DND-41 (cell line): ENCODE results near the gene EYA2.

Experiments used
- ATAC-seq: fragments of 200-7000 bp; cut with Tn5 transposase; 3 replicates; pipeline ENCODE4 v1.9.1; 2021; ENCODE audit warnings: low read depth; ENCODE audit not compliant: insufficient read depth
- DNase-seq: peaks from one replicate; pipeline ENCODE4 v3.0.0-alpha.2; 2020
- H2AFZ ChIP-seq: 2 replicates; pipeline ENCODE4 v1.6.0; 2012; ENCODE audit warnings: low read depth, low read length
- H3K27ac ChIP-seq: 2 replicates; pipeline ENCODE4 v1.5.1; 2012; ENCODE audit warnings: low read length, inconsistent platforms
- H3K27me3 ChIP-seq: fragments of 200-600 bp; sonication (generic); 2 replicates; pipeline ENCODE4 v1.6.0; 2012; ENCODE audit warnings: low read length, mild to moderate bottlenecking, inconsistent platforms; ENCODE audit not compliant: insufficient read depth, poor library complexity
- H3K36me3 ChIP-seq: 2 replicates; pipeline ENCODE4 v1.5.1; 2012; ENCODE audit warnings: low read length, inconsistent platforms; ENCODE audit not compliant: insufficient read depth
- H3K4me1 ChIP-seq: 2 replicates; pipeline ENCODE4 v1.5.1; 2012; ENCODE audit warnings: mild to moderate bottlenecking, low read length; ENCODE audit not compliant: insufficient read depth
- H3K4me2 ChIP-seq: 2 replicates; pipeline ENCODE4 v1.6.0; 2012; ENCODE audit warnings: mild to moderate bottlenecking, moderate library complexity, low read length, inconsistent platforms; ENCODE audit not compliant: insufficient read depth
- H3K4me3 ChIP-seq, 2 experiments: fragments of 200-600 bp in 1 of 2; shearing (Covaris generic) in 1 of 2; 2 replicates each; pipeline ENCODE4 v1.5.1; 2012 to 2016; ENCODE audit warnings: inconsistent platforms in 2 of 2, low read length in 2 of 2, mild to moderate bottlenecking in 2 of 2, low read depth in 1 of 2, moderate library complexity in 1 of 2
- H3K79me2 ChIP-seq: 2 replicates; pipeline ENCODE4 v1.6.0; 2012; ENCODE audit warnings: low read length, inconsistent platforms; ENCODE audit not compliant: insufficient read depth
- H3K9ac ChIP-seq: 2 replicates; pipeline ENCODE4 v1.6.0; 2012; ENCODE audit warnings: low read depth, mild to moderate bottlenecking, inconsistent platforms, low read length, moderate library complexity
- H3K9me3 ChIP-seq: 2 replicates; pipeline ENCODE4 v1.5.1; 2012; ENCODE audit warnings: low read length, moderate library complexity, mild to moderate bottlenecking, inconsistent platforms; ENCODE audit not compliant: insufficient read depth, severe bottlenecking
- H4K20me1 ChIP-seq: 2 replicates; pipeline ENCODE4 v1.6.0; 2012; ENCODE audit warnings: low read length; ENCODE audit not compliant: insufficient read depth
- EZH2 ChIP-seq: IDR thresholded peaks from 3 replicates; pipeline ENCODE4 v1.6.1; 2012; ENCODE audit warnings: borderline replicate concordance, low read depth, mild to moderate bottlenecking, moderate library complexity, low read length, inconsistent platforms; ENCODE audit not compliant: severe bottlenecking
- TF ChIP-seq, protein P1 (sequence below): IDR thresholded peaks from 2 replicates; pipeline ENCODE4 v1.5.1; 2012; ENCODE audit warnings: borderline replicate concordance, low read length, moderate library complexity, mild to moderate bottlenecking; ENCODE audit not compliant: poor library complexity, severe bottlenecking; ENCODE audit errors: extremely low read depth

Gene EYA2

DNA sequence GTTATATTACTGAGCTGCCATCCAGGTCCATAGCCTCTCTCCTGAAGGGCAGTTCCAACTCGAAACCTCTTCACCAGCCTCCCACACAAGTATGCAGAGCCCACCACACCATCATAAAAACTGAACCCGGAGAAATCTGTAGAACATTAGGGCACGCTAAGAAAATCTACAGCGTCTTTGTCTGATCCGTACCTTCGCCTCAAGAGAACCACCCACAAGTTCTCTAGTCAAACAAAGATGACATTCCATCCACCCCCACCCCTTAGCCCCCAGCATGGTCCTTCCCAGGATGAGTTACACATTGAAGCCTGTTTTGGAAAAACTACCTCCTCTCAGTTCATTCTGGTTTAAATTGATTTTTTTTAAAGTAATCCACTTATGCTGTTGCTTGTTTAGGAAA is 242.1 kb downstream of the EYA2 start:
- H3K4me2 ChIP-seq = no peak overlapping the region
- H3K9ac ChIP-seq = no peak overlapping the region
- ATAC-seq (no peak), DNase-seq (no peak)
- no peaks in the 10 kb centered on the region for H4K20me1 ChIP-seq
- no peaks in the 10 kb centered on the region for H3K4me1 ChIP-seq
- H3K27me3 ChIP-seq = peaks cover 4% of the 10 kb centered on the region
- 0 out of 2 replicates have a peak overlapping the region, but pooled peaks have one; percentile 25 for H2AFZ ChIP-seq
- no peaks in the 10 kb centered on the region for H3K36me3 ChIP-seq
- no peak overlapping the region for H3K4me3 ChIP-seq
- no peak overlapping the region for H3K27ac ChIP-seq
- TF ChIP-seq, protein P1, sequence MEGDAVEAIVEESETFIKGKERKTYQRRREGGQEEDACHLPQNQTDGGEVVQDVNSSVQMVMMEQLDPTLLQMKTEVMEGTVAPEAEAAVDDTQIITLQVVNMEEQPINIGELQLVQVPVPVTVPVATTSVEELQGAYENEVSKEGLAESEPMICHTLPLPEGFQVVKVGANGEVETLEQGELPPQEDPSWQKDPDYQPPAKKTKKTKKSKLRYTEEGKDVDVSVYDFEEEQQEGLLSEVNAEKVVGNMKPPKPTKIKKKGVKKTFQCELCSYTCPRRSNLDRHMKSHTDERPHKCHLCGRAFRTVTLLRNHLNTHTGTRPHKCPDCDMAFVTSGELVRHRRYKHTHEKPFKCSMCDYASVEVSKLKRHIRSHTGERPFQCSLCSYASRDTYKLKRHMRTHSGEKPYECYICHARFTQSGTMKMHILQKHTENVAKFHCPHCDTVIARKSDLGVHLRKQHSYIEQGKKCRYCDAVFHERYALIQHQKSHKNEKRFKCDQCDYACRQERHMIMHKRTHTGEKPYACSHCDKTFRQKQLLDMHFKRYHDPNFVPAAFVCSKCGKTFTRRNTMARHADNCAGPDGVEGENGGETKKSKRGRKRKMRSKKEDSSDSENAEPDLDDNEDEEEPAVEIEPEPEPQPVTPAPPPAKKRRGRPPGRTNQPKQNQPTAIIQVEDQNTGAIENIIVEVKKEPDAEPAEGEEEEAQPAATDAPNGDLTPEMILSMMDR = no peak
- TF ChIP-seq EZH2 = no peak
- no peaks in the 10 kb centered on the region for H3K9me3 ChIP-seq
- no peaks in the 10 kb centered on the region for H3K79me2 ChIP-seq

- no peak for ATAC-seq
- Histone ChIP-seq H3K27me3 (peaks cover 4% of the 10 kb centered on the region), H3K9me3 (no peaks in the 10 kb centered on the region), H3K9ac (no peak overlapping the region), H3K79me2 (no peaks in the 10 kb centered on the region), H3K36me3 (no peaks in the 10 kb centered on the region), H3K4me1 (no peaks in the 10 kb centered on the region), H2AFZ (no peak overlapping the region), H4K20me1 (no peaks in the 10 kb centered on the region), H3K27ac (no peak overlapping the region), H3K4me2 (no peak overlapping the region), H3K4me3 (no peak overlapping the region)
- TF ChIP-seq, protein P1 = no peak
- no peak for TF ChIP-seq EZH2
- DNase-seq = no peak
Measured at GRCh38 chr20:47137231-47137870, 242.7 kb downstream of the EYA2 start.

DNA sequence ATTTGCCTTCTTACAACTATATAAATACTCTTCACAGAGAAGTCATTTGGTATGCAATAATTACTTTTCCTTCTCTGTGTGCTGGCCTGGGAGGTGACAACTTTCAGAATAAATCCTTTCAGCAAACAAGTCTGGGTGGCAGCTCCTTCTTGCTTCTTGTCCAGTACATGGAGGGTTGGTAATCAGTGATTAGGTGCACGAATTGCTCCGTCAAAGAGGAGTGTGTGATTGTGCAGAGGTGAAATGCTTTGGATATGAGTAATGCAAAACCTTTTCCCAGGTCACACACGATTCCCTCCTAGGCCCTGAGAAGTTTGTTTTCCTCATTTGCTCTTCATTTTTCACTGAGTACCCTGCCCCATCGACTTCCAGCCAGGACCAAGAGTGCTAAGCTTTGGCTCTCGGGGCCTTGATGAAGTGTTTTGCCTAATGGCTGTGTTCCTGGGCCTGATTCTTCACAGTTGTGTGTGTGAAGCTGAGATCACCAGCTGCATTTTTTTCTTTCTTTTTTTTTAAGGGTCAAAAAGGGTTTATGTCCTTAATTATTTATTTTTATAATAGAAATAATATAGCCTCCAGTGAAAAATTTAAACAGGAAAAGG is 245.4 kb downstream of the EYA2 start:
- Histone ChIP-seq H2AFZ (no peak overlapping the region), H3K4me1 (no peaks in the 10 kb centered on the region), H3K9ac (no peak overlapping the region), H3K27ac (no peak overlapping the region), H3K79me2 (no peaks in the 10 kb centered on the region), H3K9me3 (no peaks in the 10 kb centered on the region), H3K27me3 (peaks cover 4% of the 10 kb centered on the region), H3K4me2 (no peak overlapping the region), H3K4me3 (no peak overlapping the region), H4K20me1 (no peaks in the 10 kb centered on the region), H3K36me3 (no peaks in the 10 kb centered on the region)
- ATAC-seq (no peak), DNase-seq (no peak)
- no peak for TF ChIP-seq EZH2
- TF ChIP-seq, protein P1 = no peak
